ENCODE data around the gene CDC14B. TPM values are rescaled to one million over a fixed set of nuclear protein-coding genes. Genes with fewer than 3 reads are reported as not detected.
"Not testable (repeated sequence)": the region's sequence is repeated elsewhere in the genome, so short reads cannot be mapped to it uniquely, and the experiment has no call there.

Gene CDC14B
- 1 to 10 TPM; 1.8 to 2.1 TPM for polyA plus RNA-seq

GRCh38 chr9:96619491-96620180 is at the start of gene CDC14B:
Gene CDC14B, minus strand, starts transcription at chr9:96619843. Its CDS starts 465 bp downstream, at chr9:96619378.
- no peaks in the 10 kb centered on the region for H3K4me1 ChIP-seq (ENCODE audit: control insufficient read depth in 2 of 2, insufficient read depth in 2 of 2, low read length in 1 of 2)
- peak within 1 kb of the TSS; percentile 68 to 85 for H3K4me3 ChIP-seq (ENCODE audit: low read depth in 1 of 2, low read length in 2 of 2)
- WGBS, 2 donors = 1% methylated on average over 50 to 66 of the region's 66 CpGs
- peak within 1 kb of the TSS; percentile 70 to 84 for H3K27ac ChIP-seq (ENCODE audit: low read depth in 2 of 2, low read length in 1 of 2)
- H3K9me3 ChIP-seq (ENCODE audit: control insufficient read depth in 2 of 2, insufficient read depth in 1 of 2, low read depth in 1 of 2, low read length in 1 of 2) = no peaks in the 10 kb centered on the region
- no peaks in the 10 kb centered on the region for H3K36me3 ChIP-seq (ENCODE audit: control insufficient read depth in 2 of 2, insufficient read depth in 2 of 2, low read length in 1 of 2)
- H3K27me3 ChIP-seq (ENCODE audit: control insufficient read depth in 1 of 2, insufficient read depth in 2 of 2, low read length in 2 of 2) = no peaks in the 10 kb centered on the region

GRCh38 chr9:96668868-96669534 is 49.4 kb upstream of the CDC14B start:
- Histone ChIP-seq H3K36me3 (ENCODE audit: control insufficient read depth in 2 of 2, insufficient read depth in 2 of 2, low read length in 1 of 2) (no peaks in the 10 kb centered on the region), H3K4me3 (ENCODE audit: low read depth in 1 of 2, low read length in 2 of 2) (no peak overlapping the region), H3K9me3 (ENCODE audit: control insufficient read depth in 2 of 2, insufficient read depth in 1 of 2, low read depth in 1 of 2, low read length in 1 of 2) (no peaks in the 10 kb centered on the region), H3K27ac (ENCODE audit: low read depth in 2 of 2, low read length in 1 of 2) (no peak overlapping the region), H3K4me1 (ENCODE audit: control insufficient read depth in 2 of 2, insufficient read depth in 2 of 2, low read length in 1 of 2) (no peaks in the 10 kb centered on the region), H3K27me3 (ENCODE audit: control insufficient read depth in 1 of 2, insufficient read depth in 2 of 2, low read length in 2 of 2) (no peaks in the 10 kb centered on the region)
- WGBS, 2 donors = 90 to 91% methylated on average over 20 of the region's 20 CpGs

DNA sequence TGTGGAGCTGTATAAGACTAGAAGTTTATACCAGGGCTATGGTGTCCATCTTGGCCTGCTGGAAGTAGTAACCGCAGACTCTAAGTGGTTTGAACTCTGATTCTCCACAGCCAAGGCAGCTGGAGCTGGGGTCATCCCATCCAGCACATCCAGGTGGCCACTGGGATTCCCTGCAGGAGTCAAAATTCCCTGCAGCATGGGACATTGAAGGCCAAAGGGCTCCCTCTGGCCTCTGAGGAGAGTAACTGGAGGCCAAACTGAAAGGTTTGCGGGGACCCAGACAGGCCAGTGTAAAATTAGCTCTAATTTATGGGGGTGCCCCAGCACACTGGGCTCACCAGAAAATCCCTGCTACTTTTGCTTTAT is 47.7 kb upstream of the CDC14B start:
- WGBS, 2 donors = 88 to 94% methylated on average over 2 of the region's 2 CpGs
- no peaks in the 10 kb centered on the region for H3K4me1 ChIP-seq (ENCODE audit: control insufficient read depth in 2 of 2, insufficient read depth in 2 of 2, low read length in 1 of 2)
- H3K4me3 ChIP-seq (ENCODE audit: low read depth in 1 of 2, low read length in 2 of 2) = no peak overlapping the region
- H3K36me3 ChIP-seq (ENCODE audit: control insufficient read depth in 2 of 2, insufficient read depth in 2 of 2, low read length in 1 of 2) = no peaks in the 10 kb centered on the region
- no peaks in the 10 kb centered on the region for H3K27me3 ChIP-seq (ENCODE audit: control insufficient read depth in 1 of 2, insufficient read depth in 2 of 2, low read length in 2 of 2)
- no peaks in the 10 kb centered on the region for H3K9me3 ChIP-seq (ENCODE audit: control insufficient read depth in 2 of 2, insufficient read depth in 1 of 2, low read depth in 1 of 2, low read length in 1 of 2)
- H3K27ac ChIP-seq (ENCODE audit: low read depth in 2 of 2, low read length in 1 of 2) = no peak overlapping the region

DNA sequence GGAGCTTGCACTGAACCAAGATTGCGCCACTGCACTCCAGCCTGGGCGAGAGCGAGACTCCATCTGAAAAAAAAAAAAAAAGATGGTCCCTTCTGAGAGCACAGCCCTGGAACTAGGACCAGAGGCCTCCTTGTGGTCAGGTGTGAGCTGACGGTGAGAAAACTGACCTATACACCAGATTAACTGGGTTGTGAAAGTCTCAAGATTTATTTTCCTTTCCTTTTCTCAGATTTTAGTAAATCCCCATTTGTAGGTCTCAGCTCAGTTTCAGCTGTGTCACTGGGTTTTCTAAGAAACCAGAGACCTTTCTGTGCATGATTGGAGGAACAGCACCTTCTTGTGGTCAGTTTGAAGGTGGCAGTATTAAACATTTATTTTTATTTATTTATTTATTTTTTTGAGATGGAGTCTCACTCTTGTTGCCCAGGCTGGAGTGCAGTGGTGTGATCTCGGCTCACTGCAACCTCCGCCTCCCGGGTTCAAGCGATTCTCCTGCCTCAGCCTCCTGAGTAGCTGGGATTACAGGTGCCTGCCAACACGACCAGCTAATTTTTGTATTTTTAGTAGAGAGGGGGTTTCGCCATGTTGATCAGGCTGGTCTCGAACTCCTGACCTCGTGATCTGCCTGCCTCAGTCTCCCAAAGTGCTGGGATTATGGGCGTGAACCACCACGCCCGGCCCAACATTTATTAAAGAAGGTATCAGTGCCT is 47.2 kb upstream of the CDC14B start:
- not testable (repeated sequence) for H3K27ac ChIP-seq (ENCODE audit: low read depth in 2 of 2, low read length in 1 of 2); H3K36me3 ChIP-seq (ENCODE audit: control insufficient read depth in 2 of 2, insufficient read depth in 2 of 2, low read length in 1 of 2); H3K4me3 ChIP-seq (ENCODE audit: low read depth in 1 of 2, low read length in 2 of 2); H3K9me3 ChIP-seq (ENCODE audit: control insufficient read depth in 2 of 2, insufficient read depth in 1 of 2, low read depth in 1 of 2, low read length in 1 of 2); H3K27me3 ChIP-seq (ENCODE audit: control insufficient read depth in 1 of 2, insufficient read depth in 2 of 2, low read length in 2 of 2); H3K4me1 ChIP-seq (ENCODE audit: control insufficient read depth in 2 of 2, insufficient read depth in 2 of 2, low read length in 1 of 2)
- WGBS, 2 donors = 67 to 71% methylated on average over 15 of the region's 15 CpGs

- 80 to 89% methylated on average over 6 of the region's 6 CpGs for WGBS, 2 donors
- H3K36me3 ChIP-seq (ENCODE audit: control insufficient read depth in 2 of 2, insufficient read depth in 2 of 2, low read length in 1 of 2) = no peaks in the 10 kb centered on the region
- no peaks in the 10 kb centered on the region for H3K4me1 ChIP-seq (ENCODE audit: control insufficient read depth in 2 of 2, insufficient read depth in 2 of 2, low read length in 1 of 2)
- no peak overlapping the region for H3K27ac ChIP-seq (ENCODE audit: low read depth in 2 of 2, low read length in 1 of 2)
- no peaks in the 10 kb centered on the region for H3K27me3 ChIP-seq (ENCODE audit: control insufficient read depth in 1 of 2, insufficient read depth in 2 of 2, low read length in 2 of 2)
- no peak overlapping the region for H3K4me3 ChIP-seq (ENCODE audit: low read depth in 1 of 2, low read length in 2 of 2)
- no peaks in the 10 kb centered on the region for H3K9me3 ChIP-seq (ENCODE audit: control insufficient read depth in 2 of 2, insufficient read depth in 1 of 2, low read depth in 1 of 2, low read length in 1 of 2)
Measured at GRCh38 chr9:96665789-96666188, 46.1 kb upstream of the CDC14B start.

DNA sequence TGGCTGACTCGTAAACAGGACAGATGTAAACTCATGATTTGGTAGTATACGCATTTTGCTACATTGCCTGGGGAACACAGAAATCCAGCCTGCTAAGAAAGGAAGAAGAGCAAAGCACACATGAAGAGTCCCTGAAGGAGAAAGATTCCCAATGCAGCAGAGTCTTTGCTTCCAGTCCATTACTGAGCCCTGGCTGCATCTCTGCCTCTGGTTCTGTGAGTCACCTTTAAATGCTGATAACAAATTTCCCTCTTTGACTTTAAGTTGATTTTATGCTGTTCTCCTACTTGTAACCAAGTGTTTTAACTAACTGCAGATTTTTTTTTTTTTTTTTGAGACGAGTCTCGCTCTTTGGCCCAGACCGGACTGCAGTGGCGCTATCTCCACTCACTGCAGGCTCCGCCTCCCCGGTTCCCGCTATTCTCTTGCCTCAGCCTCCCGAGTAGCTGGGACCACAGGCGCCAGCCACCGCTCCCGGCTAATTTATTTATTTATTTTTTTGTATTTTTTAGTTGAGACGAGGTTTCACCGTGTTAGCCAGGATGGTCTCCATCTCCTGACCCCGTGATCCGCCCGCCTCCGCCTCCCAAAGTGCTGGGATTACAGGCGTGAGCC is 44.0 kb upstream of the CDC14B start:
- WGBS, 2 donors = 94 to 95% methylated on average over 20 of the region's 20 CpGs
- Histone ChIP-seq H3K4me3 (ENCODE audit: low read depth in 1 of 2, low read length in 2 of 2) (no peak overlapping the region), H3K36me3 (ENCODE audit: control insufficient read depth in 2 of 2, insufficient read depth in 2 of 2, low read length in 1 of 2) (no peaks in the 10 kb centered on the region), H3K27ac (ENCODE audit: low read depth in 2 of 2, low read length in 1 of 2) (no peak overlapping the region), H3K4me1 (ENCODE audit: control insufficient read depth in 2 of 2, insufficient read depth in 2 of 2, low read length in 1 of 2) (no peaks in the 10 kb centered on the region), H3K9me3 (ENCODE audit: control insufficient read depth in 2 of 2, insufficient read depth in 1 of 2, low read depth in 1 of 2, low read length in 1 of 2) (no peaks in the 10 kb centered on the region), H3K27me3 (ENCODE audit: control insufficient read depth in 1 of 2, insufficient read depth in 2 of 2, low read length in 2 of 2) (no peaks in the 10 kb centered on the region)

GRCh38 chr9:96661711-96662110 is 42.1 kb upstream of the CDC14B start:
- WGBS, 2 donors = 86 to 89% methylated on average over 4 of the region's 4 CpGs
- H3K4me3 ChIP-seq (ENCODE audit: low read depth in 1 of 2, low read length in 2 of 2) = no peak overlapping the region
- H3K27ac ChIP-seq (ENCODE audit: low read depth in 2 of 2, low read length in 1 of 2) = no peak overlapping the region
- H3K27me3 ChIP-seq (ENCODE audit: control insufficient read depth in 1 of 2, insufficient read depth in 2 of 2, low read length in 2 of 2) = no peaks in the 10 kb centered on the region
- H3K36me3 ChIP-seq (ENCODE audit: control insufficient read depth in 2 of 2, insufficient read depth in 2 of 2, low read length in 1 of 2) = no peaks in the 10 kb centered on the region
- no peaks in the 10 kb centered on the region for H3K9me3 ChIP-seq (ENCODE audit: control insufficient read depth in 2 of 2, insufficient read depth in 1 of 2, low read depth in 1 of 2, low read length in 1 of 2)
- H3K4me1 ChIP-seq (ENCODE audit: control insufficient read depth in 2 of 2, insufficient read depth in 2 of 2, low read length in 1 of 2) = peaks cover 0 to 3% of the 10 kb centered on the region in 2 donors

DNA sequence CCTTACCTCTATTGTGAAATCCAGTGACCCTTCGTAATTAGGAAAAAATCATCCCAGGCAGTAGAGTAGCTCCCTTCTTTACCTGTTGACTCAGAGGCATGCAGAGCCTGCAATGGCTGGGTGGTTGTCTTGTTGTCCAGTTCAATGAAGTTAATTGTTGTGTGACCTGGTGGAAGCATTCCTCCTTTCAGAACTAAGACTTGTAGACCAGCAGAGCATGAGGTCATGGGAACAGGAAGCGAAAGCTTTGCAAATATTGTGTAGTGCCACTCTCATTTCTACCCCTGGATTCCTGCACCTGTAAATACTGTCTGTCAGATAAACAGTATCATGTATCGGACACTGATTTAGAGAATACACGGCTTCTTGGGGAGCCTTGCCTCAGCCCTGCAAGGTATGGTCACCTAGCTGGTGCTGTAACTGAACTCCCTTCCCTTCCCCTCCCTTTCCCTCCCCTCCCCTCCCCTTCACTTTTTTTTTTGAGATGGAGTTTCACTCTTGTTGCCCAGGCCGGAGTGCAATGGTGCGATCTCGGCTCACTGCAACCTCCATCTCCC is 41.1 kb upstream of the CDC14B start:
- no peaks in the 10 kb centered on the region for H3K27me3 ChIP-seq (ENCODE audit: control insufficient read depth in 1 of 2, insufficient read depth in 2 of 2, low read length in 2 of 2)
- H3K4me3 ChIP-seq (ENCODE audit: low read depth in 1 of 2, low read length in 2 of 2) = no peak overlapping the region
- H3K4me1 ChIP-seq (ENCODE audit: control insufficient read depth in 2 of 2, insufficient read depth in 2 of 2, low read length in 1 of 2) = peaks cover 0 to 3% of the 10 kb centered on the region in 2 donors
- H3K27ac ChIP-seq (ENCODE audit: low read depth in 2 of 2, low read length in 1 of 2) = no peak overlapping the region
- H3K9me3 ChIP-seq (ENCODE audit: control insufficient read depth in 2 of 2, insufficient read depth in 1 of 2, low read depth in 1 of 2, low read length in 1 of 2) = no peaks in the 10 kb centered on the region
- H3K36me3 ChIP-seq (ENCODE audit: control insufficient read depth in 2 of 2, insufficient read depth in 2 of 2, low read length in 1 of 2) = no peaks in the 10 kb centered on the region
- WGBS, 2 donors = 93 to 95% methylated on average over 7 of the region's 7 CpGs

- Histone ChIP-seq H3K4me1 (ENCODE audit: control insufficient read depth in 2 of 2, insufficient read depth in 2 of 2, low read length in 1 of 2) (peaks cover 0 to 3% of the 10 kb centered on the region in 2 donors), H3K36me3 (ENCODE audit: control insufficient read depth in 2 of 2, insufficient read depth in 2 of 2, low read length in 1 of 2) (no peaks in the 10 kb centered on the region), H3K9me3 (ENCODE audit: control insufficient read depth in 2 of 2, insufficient read depth in 1 of 2, low read depth in 1 of 2, low read length in 1 of 2) (no peaks in the 10 kb centered on the region), H3K4me3 (ENCODE audit: low read depth in 1 of 2, low read length in 2 of 2) (peak within 1 kb of the TSS; percentile 63 to 71), H3K27me3 (ENCODE audit: control insufficient read depth in 1 of 2, insufficient read depth in 2 of 2, low read length in 2 of 2) (no peaks in the 10 kb centered on the region), H3K27ac (ENCODE audit: low read depth in 2 of 2, low read length in 1 of 2) (peak within 1 kb of the TSS; percentile 94 to 95)
- 4% methylated on average over 41 to 57 of the region's 57 CpGs for WGBS, 2 donors
Measured at GRCh38 chr9:96655198-96655851, 35.7 kb upstream of the CDC14B start, which contains the start of gene PRXL2C. Gene PRXL2C, minus strand, starts transcription at chr9:96655317. Its CDS starts 36 bp downstream, at chr9:96655281.

All from esophagus (tissue), 2 donors.